RWPE1 (cell line): ENCODE results near the gene MBTPS1.

Experiments used
- CTCF ChIA-PET: fragments of 350-600 bp; sonication (Branson Sonifier 250); formaldehyde crosslinking; extraction: SDS; loops from one replicate; lab custom pipeline; 2021; lab: Yijun Ruan, JAX
- POLR2A ChIA-PET: fragments of 400-600 bp; formaldehyde crosslinking; extraction: SDS; loops from one replicate; lab custom pipeline; 2020; ENCODE audit warnings: antibody characterized with exemption; ENCODE audit not compliant: low non-redundant PET; lab: Yijun Ruan, JAX
- DNase-seq: peaks from one replicate; pipeline ENCODE4 v3.0.0; 2012; ENCODE audit warnings: low spot score
- H3K27ac ChIP-seq: fragments of 450-650 bp; 2 replicates; pipeline ENCODE4 v1.5.1; 2017
- CTCF ChIP-seq: fragments of 450-650 bp; conservative IDR thresholded peaks from 2 replicates; pipeline ENCODE4 v1.5.1; 2017; ENCODE audit warnings: low read depth, mild to moderate bottlenecking

The MBTPS1 gene

GRCh38 chr16:84068041-84068440, 48.7 kb downstream of the MBTPS1 start:
- ChIA-PET CTCF (interaction anchor here (0.9 to 1.2 kb wide), 3 partner anchors 17 to 114 kb away, joined by 3 to 4 read pairs (median 3); partner anchors contain the start of gene OSGIN1), POLR2A (no interaction called here)
- DNase-seq, result no peak
- no peak overlapping the region for H3K27ac ChIP-seq
- TF ChIP-seq CTCF, result no peak

GRCh38 chr16:84067640-84068039, 49.1 kb downstream of the MBTPS1 start:
- no peak overlapping the region for H3K27ac ChIP-seq
- CTCF ChIA-PET, result interaction anchor here (0.9 to 1.2 kb wide), 3 partner anchors 17 to 114 kb away, joined by 3 to 4 read pairs (median 3); partner anchors contain the start of gene OSGIN1
- no peak for TF ChIP-seq CTCF
- no peak for DNase-seq
- POLR2A ChIA-PET, result no interaction called here

DNA sequence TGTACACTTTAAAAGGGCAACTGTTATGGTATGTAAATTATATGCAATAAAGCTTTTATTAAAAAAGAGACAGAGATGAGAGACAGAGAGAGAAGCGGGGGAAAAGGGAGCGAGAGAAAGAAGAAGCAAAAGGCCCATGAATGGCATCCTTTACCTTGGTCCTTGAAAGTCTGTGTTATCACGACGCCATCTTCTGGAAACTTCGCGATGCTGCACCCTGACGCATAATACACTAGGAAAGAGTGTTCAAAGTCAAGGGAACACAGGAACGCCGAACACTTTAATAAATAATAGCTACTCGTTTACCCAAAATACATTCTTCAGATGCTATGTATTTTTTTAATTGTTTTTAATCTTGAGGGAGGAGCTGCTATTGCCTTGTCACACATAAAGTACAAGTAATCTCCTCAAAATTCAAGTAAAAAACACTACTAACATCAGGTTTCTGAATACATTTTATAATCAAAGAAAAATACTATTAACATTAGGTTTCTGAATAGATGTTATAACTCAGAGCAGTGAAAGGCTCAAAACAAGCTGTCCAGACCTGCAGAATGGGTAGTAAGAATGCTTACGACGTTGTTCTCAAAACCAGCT, 51.1 kb downstream of the MBTPS1 start:
- peak; percentile 40 for DNase-seq
- ChIA-PET POLR2A (no interaction called here), CTCF (interaction anchor here (0.6 to 1.9 kb wide), 21 partner anchors 9 to 431 kb away, joined by 3 to 11 read pairs (median 3); partner anchors contain the start of gene SLC38A8)
- H3K27ac ChIP-seq, result no peak overlapping the region
- TF ChIP-seq CTCF, result peak; percentile 88

- no peak for DNase-seq
- TF ChIP-seq CTCF, result no peak
- CTCF ChIA-PET, result interaction anchor here (0.8 to 1.0 kb wide), 3 partner anchors 16 to 107 kb away, joined by 3 to 4 read pairs (median 4); no protein-coding TSS in a partner anchor
- H3K27ac ChIP-seq, result no peak overlapping the region
- POLR2A ChIA-PET, result no interaction called here
These were observed 52.8 kb downstream of the MBTPS1 start for GRCh38 chr16:84063980-84064379.

DNA sequence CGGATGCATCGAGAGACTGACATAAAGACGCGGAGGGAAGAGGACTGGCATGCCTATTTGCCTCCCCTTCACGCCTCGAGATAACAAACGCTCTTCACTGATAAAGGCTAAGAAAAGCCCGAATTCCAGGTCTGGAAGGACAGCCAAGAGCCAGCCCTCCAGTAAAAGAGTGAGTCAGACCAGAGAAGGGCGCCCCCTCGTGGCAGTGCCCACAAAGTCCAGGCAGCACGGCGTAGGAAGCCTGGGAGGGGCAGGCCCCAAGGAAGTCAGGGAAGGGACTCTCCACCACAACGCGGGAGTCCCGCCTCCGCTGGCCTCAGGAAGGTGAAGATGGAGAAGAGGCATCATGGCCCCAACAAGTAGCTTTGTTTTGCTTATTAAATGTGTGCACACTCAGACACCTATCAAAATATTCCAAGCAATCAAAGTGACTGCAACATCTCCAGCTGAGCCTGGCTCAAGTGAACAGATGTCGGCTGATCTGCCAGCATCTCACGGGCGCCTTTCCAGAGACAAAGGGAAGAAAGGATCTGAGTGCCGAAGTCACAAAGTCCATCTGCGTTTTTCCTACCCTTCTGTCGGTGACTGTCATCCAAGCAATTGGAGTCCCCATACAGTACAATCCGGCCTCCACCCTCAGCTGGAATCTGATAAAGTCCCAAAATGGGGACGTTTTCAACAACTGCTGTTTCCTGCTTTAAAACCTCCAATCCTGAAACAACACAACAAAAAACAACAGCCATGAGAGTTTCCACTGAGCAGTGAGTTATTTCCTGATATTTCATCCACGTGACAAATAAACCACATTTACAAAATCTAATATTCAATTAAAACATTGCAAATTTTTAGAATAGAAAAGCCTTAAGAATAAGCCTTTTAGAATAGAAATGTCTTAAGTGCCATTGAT, 53.8 kb downstream of the MBTPS1 start:
- CTCF ChIA-PET, result interaction anchor here (0.6 to 1.1 kb wide), 13 partner anchors 9 to 109 kb away, joined by 3 to 10 read pairs (median 3); no protein-coding TSS in a partner anchor
- H3K27ac ChIP-seq, result 0 out of 2 replicates have a peak overlapping the region, but pooled peaks have one; percentile 3
- POLR2A ChIA-PET, result no interaction called here
- DNase-seq, result peak; percentile 60
- peak; percentile 84 for TF ChIP-seq CTCF

DNA sequence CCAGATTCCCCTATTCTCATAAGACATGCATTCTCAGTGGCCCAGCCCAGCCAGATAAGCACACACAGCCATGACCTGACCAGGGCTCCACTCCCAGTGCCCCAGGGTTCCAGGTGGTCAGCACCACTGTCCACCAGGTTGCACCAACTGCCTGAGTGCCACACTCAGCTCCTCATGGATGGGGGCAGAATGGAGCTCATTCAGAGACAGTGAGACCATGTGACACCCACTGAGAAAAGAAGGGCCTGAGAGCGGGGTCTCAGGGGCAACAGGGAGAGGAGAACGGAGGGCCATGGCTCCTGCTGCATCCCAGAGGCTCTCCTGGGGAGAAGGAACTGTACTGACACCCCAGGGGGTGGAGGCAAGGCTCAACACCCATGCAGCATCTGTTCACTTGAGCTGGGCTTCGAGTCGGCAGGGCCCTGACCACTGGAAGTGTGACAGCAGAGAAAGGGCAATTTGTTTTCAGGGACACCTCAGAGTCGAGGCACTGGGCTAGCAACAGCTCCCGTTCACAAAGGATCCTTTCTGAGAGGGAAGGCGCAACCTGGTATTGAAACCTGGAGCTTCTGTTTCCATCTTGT, 55.4 kb downstream of the MBTPS1 start:
- CTCF ChIA-PET, result interaction anchor here (0.6 kb wide), 1 partner anchor 108 kb away, joined by 6 read pairs; no protein-coding TSS in a partner anchor
- DNase-seq, result no peak
- no peak for TF ChIP-seq CTCF
- POLR2A ChIA-PET, result no interaction called here
- H3K27ac ChIP-seq, result no peak overlapping the region
